HL-60/S4 (cell line): Measurements from ENCODE around the gene GIT2.
"Not testable (repeated sequence)": the region's sequence is repeated elsewhere in the genome, so short reads cannot be mapped to it uniquely, and the experiment has no call there.

Experiments
- in situ Hi-C: fragments of 300-500 bp; cut with MboI; formaldehyde crosslinking; loops from 2 replicates; pipeline ENCODE4 v1.14.3; 2022; ENCODE audit warnings: low sequenced_read_pairs

The GIT2 gene

GRCh38 chr12:109896188-109896587, 100.0 kb downstream of the GIT2 start:
- in situ Hi-C loops = no loop called here

DNA sequence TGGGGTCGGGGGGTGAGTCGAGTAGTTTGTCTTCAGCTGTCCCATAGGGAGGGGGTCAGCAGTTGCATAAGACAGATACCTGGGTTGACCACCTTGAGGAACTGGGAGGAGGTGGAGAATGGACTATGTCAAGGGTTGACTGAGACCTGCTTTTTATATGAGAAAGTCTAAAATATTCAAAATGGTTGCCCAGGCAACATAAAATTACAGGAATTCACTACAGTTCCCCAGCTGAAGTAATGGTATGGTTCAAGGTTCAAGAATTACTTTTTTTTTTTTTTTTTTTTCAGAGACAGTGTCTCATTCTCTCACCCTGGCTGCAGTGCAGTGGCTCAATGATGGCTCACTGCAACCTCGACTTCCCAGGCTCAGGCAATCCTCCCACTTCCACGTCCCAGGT, 101.2 kb downstream of the GIT2 start:
- in situ Hi-C loops = no loop called here

DNA sequence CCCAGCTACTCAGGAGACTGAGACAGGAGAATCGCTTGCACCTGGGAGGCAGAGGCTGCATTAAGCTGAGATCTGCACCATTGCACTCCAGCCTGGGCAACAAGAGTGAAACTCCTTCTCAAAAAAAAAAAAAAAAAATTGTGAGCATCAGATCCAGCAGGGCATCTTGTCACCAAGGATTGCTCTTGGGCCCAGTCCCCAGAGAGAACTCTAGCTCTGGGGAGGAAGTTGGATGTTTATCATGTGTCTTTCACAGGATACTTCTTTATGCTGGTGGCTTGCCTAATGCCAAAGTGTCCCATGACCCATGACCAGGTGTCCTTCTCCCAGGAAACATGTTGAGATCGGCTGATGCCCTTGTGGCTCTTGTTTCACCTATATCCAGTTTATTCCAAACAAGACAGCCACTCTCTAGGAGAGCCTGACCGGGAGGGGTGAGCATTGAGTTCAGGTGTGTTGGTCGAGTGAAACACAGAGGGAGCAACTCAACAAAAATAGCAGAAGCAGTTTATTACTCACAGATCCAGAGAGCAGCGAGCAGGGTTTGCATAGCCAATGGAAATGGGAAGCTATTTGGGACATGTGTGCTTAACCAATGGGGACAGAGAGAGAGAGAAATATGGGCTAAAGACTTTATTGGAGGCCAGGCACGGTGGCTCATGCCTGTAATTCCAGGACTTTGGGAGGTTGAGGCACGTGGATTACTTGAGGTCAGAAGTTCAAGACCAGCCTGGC, 102.7 kb downstream of the GIT2 start:
- in situ Hi-C loops = no loop called here

GRCh38 chr12:109892748-109893147, 103.4 kb downstream of the GIT2 start:
- in situ Hi-C loops = no loop called here

DNA sequence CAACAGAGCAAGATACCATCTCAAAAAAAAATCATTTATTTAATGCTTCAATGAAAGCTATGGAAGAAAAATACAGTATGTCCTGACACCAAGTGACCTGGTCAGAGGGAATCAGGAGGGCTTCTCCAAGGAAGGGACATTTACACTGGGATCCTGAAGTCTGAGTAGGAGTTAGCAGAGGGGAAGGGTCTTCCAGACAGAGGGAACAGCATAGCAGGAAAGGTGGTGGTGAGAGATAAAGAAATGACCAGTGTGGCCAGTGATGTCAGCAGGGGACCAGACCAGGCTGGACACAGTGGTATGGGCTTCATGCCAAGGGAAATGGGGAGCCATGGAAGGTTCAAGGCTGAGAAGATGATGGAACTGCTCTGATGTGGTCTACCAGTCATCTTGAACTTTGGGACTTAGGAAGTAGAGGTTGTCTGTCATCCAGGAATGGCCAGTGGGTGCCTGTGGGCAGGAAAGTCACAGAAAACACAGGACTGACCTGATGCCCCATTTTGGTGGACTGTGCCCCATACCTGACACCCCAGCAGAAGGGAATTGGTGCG, 103.9 kb downstream of the GIT2 start:
- in situ Hi-C loops = no loop called here

DNA sequence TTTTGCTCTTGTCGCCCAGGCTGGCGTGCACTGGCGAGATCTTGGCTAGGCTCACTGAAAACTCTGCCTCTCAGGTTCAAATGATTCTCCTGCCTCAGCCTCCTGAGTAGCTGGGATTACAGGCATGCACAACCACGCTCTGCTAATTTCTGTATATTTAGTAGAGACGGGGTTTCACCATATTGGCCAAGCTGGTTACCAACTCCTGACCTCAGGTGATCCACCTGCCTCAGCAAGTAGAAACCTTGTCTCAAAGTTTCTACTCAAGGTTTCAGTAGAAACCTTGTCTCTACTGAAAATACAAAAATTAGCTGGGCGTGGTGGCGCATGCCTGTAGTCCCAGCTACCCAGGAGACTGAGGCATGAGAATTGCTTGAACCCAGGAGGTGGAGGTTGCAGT, 104.4 kb downstream of the GIT2 start:
- in situ Hi-C loops = not testable (repeated sequence)

DNA sequence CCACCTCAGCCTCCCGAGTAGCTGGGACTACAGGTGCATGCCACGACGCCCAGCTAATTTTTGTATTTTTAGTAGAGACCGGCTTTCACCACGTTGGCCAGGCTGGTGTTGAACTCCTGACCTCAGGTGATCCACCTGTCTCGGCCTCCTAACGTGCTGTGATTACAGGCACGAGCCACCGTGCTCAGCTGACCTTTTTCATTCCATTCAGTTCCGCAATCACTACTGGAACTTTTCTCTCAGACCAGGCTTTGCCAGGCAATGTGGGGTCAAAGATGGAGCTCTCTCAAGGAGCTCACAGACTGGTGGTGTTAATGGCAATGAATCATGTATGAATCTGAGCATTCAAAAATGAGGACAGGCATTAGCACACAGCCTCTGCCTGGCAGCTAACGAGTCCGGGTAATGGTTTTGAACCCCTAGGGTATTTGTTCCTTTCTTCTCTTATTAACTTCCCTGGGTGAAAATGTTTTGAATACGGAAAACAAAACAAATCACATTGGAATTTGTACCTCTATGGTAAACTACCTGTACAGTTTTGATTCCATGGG, 105.5 kb downstream of the GIT2 start:
- in situ Hi-C loops = no loop called here

- in situ Hi-C loops = no loop called here
These were observed 107.8 kb downstream of the GIT2 start for GRCh38 chr12:109888179-109889020.

GRCh38 chr12:109885616-109886015, 110.6 kb downstream of the GIT2 start:
- in situ Hi-C loops = no loop called here

- in situ Hi-C loops = no loop called here
These were observed 112.7 kb downstream of the GIT2 start for GRCh38 chr12:109883461-109883860.

GRCh38 chr12:109881752-109882151, 114.4 kb downstream of the GIT2 start:
- in situ Hi-C loops = no loop called here

DNA sequence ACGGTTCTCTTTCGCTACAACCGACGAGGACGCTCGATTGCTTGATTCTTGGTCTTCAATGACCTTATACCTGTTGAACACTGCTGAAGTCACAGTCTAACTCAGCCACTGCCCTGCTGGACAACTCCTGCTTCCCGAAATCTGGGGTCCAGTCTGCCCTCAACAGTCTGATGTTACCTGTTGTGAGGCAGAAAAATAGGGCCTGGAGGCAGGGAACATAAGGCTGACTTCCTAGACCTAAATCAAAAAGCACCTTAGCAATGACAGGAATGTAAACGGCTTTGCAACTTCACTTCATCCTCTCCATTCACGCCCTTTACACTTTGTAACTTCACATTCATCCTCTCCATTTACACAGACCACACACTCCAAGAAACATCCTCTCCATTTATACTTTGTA, 115.2 kb downstream of the GIT2 start:
- in situ Hi-C loops = no loop called here

GRCh38 chr12:109880043-109880931, 115.9 kb downstream of the GIT2 start, which contains the start of gene GLTP:
Gene GLTP (minus strand): TSS chr12:109880541. CDS start chr12:109880374, 167 bp downstream.
- in situ Hi-C loops = no loop called here
